HL-60/S4 (cell line): ENCODE data around the gene KRT34.

Source experiments
- in situ Hi-C: fragments of 300-500 bp; cut with MboI; formaldehyde crosslinking; loops from 2 replicates; pipeline ENCODE4 v1.14.3; 2022; ENCODE audit warnings: low sequenced_read_pairs

Gene KRT34

GRCh38 chr17:41333836-41334235, 48.3 kb downstream of the KRT34 start:
- in situ Hi-C loops: no loop called here

GRCh38 chr17:41333098-41333497, 49.0 kb downstream of the KRT34 start:
- in situ Hi-C loops: no loop called here

GRCh38 chr17:41332239-41332638, 49.9 kb downstream of the KRT34 start:
- in situ Hi-C loops: no loop called here

DNA sequence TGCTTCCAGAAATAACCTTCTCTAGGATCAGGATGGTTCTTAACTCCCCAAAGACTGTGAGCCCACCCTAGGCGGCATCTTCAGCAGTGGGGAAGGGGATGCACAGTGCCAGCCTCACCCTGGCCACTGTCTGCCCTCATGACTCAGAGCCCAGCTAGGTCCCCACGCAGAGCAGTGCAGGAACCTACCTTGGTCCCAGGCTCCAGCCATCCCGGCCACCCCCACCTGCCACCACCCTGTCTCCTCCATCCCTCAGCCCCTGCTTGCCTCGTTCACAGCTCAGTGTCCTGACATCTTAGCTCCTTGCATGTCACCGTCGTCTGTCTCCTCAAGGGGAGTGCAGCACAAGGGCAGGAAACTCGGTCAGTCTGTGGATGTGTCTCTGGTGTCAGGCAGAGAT, 50.5 kb downstream of the KRT34 start:
- in situ Hi-C loops: no loop called here

DNA sequence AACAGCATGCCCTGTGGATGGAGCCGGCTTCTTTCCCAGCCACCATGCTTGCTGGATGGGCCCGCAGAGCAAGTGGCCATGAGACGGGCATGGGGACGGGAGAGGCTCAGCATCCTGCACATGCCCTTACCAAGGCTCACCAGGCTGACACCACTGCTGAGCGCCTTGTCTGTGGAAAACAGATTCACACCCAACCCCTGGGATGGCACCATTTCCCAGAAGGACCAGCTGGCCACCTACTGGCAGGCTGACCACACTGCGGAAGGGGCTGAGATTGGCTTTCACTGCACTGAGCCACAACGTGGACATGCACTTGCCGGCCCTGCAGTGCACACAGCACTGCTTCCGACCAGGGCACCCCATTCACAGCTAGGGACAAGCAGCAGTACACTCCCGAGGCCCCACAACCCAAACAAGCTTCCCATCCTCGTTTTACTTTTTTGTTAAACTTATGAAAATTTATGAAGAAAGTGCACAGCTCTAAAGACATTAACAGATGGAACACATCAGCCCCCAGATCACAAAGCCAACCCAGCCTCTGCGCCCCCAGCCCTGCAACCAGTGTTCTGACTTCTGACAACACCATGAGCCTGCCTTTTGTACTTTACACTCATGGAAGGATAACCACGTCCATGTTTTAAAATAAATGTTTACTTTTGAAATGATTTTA, 52.7 kb downstream of the KRT34 start:
- in situ Hi-C loops: no loop called here

GRCh38 chr17:41328207-41328606, 53.9 kb downstream of the KRT34 start:
- in situ Hi-C loops: no loop called here
